Lower leg skin (tissue), 3 donors: ENCODE data around the gene GDF9.

Experiments used
- CTCF ChIP-seq, 3 donors: fragments of 450-650 bp; IDR thresholded peaks; one replicate each; pipeline ENCODE4 v1.5.1; 2016; ENCODE audit warnings: antibody characterized with exemption in 3 of 3, mild to moderate bottlenecking in 3 of 3, moderate library complexity in 2 of 3
- POLR2A ChIP-seq, 2 donors: fragments of 450-650 bp; IDR thresholded peaks; one replicate each; pipeline ENCODE4 v1.6.1; 2016 to 2017; ENCODE audit warnings: antibody characterized with exemption in 2 of 2, mild to moderate bottlenecking in 1 of 2, moderate library complexity in 1 of 2

- no peak for TF ChIP-seq CTCF (IDR thresholded peaks at IDR 0.05)
- TF ChIP-seq POLR2A (IDR thresholded peaks at IDR 0.05): no peak
Observed at GRCh38 chr5:132877466-132877865, 11.2 kb upstream of the GDF9 start.
